ENCODE results near the gene MYO1D.

Gene MYO1D

GRCh38 chr17:32733401-32733800, 143.5 kb downstream of the MYO1D start:
- Histone ChIP-seq H3K79me2 (ENCODE audit: low read length) (no peaks in the 10 kb centered on the region), H3K27me3 (ENCODE audit: low read depth, low read length) (no peaks in the 10 kb centered on the region), H3K4me1 (ENCODE audit: low read length) (peaks cover 15% of the 10 kb centered on the region), H3K9ac (ENCODE audit: low read length) (0 out of 2 replicates have a peak overlapping the region, but pooled peaks have one; percentile 20), H4K20me1 (ENCODE audit: insufficient read depth, low read length) (no peaks in the 10 kb centered on the region), H3K4me3 (ENCODE audit: low read length) (no peak overlapping the region; the same call in 1 of the 2 replicates), H3K36me3 (replicated peaks; ENCODE audit: low read depth, low read length) (peaks cover 49% of the 10 kb centered on the region), H3K4me2 (ENCODE audit: low read length) (peak overlapping the region; percentile 47), H3K27ac (ENCODE audit: low read length) (peak overlapping the region; percentile 62), H2AFZ (ENCODE audit: low read depth, low read length) (no peak overlapping the region), H3K9me3 (ENCODE audit: insufficient read depth, low read length) (peaks cover 7% of the 10 kb centered on the region; the same call in 1 of the 2 replicates)
- TF ChIP-seq CTCF (IDR thresholded peaks at IDR 0.05; ENCODE audit: low read depth, low read length) (no peak), EZH2phosphoT487 (IDR thresholded peaks at IDR 0.05; ENCODE audit: low read depth) (no peak)

- Histone ChIP-seq H3K9me3 (ENCODE audit: insufficient read depth, low read length) (peaks cover 7% of the 10 kb centered on the region; the same call in 1 of the 2 replicates), H2AFZ (ENCODE audit: low read depth, low read length) (no peak overlapping the region), H3K27me3 (ENCODE audit: low read depth, low read length) (no peaks in the 10 kb centered on the region), H4K20me1 (ENCODE audit: insufficient read depth, low read length) (no peaks in the 10 kb centered on the region), H3K4me3 (ENCODE audit: low read length) (no peak overlapping the region), H3K4me2 (ENCODE audit: low read length) (peak overlapping the region; percentile 47; the same call in 1 of the 2 replicates), H3K9ac (ENCODE audit: low read length) (no peak overlapping the region), H3K4me1 (ENCODE audit: low read length) (peaks cover 16% of the 10 kb centered on the region), H3K79me2 (ENCODE audit: low read length) (no peaks in the 10 kb centered on the region), H3K27ac (ENCODE audit: low read length) (peak overlapping the region; percentile 62), H3K36me3 (replicated peaks; ENCODE audit: low read depth, low read length) (peaks cover 46% of the 10 kb centered on the region)
- no peak for TF ChIP-seq CTCF (IDR thresholded peaks at IDR 0.05; ENCODE audit: low read depth, low read length)
- no peak for TF ChIP-seq EZH2phosphoT487 (IDR thresholded peaks at IDR 0.05; ENCODE audit: low read depth)
These were observed 144.0 kb downstream of the MYO1D start for GRCh38 chr17:32732900-32733299.

- H3K9me3 ChIP-seq (ENCODE audit: insufficient read depth, low read length): peaks cover 7% of the 10 kb centered on the region; the same call in 1 of the 2 replicates
- no peaks in the 10 kb centered on the region for H3K27me3 ChIP-seq (ENCODE audit: low read depth, low read length)
- TF ChIP-seq EZH2phosphoT487 (IDR thresholded peaks at IDR 0.05; ENCODE audit: low read depth): no peak
- no peak for TF ChIP-seq CTCF (IDR thresholded peaks at IDR 0.05; ENCODE audit: low read depth, low read length)
- H3K36me3 ChIP-seq (replicated peaks; ENCODE audit: low read depth, low read length): peaks cover 44% of the 10 kb centered on the region
- H2AFZ ChIP-seq (ENCODE audit: low read depth, low read length): no peak overlapping the region
- peak overlapping the region; percentile 62; the same call in 1 of the 2 replicates for H3K27ac ChIP-seq (ENCODE audit: low read length)
- H3K4me1 ChIP-seq (ENCODE audit: low read length): peaks cover 18% of the 10 kb centered on the region
- H4K20me1 ChIP-seq (ENCODE audit: insufficient read depth, low read length): no peaks in the 10 kb centered on the region
- H3K4me3 ChIP-seq (ENCODE audit: low read length): no peak overlapping the region
- H3K4me2 ChIP-seq (ENCODE audit: low read length): no peak overlapping the region
- H3K79me2 ChIP-seq (ENCODE audit: low read length): no peaks in the 10 kb centered on the region
- H3K9ac ChIP-seq (ENCODE audit: low read length): no peak overlapping the region
These were observed 144.7 kb downstream of the MYO1D start for GRCh38 chr17:32732296-32732642.

GRCh38 chr17:32731556-32732295, 145.2 kb downstream of the MYO1D start:
- no peak overlapping the region for H3K9ac ChIP-seq (ENCODE audit: low read length)
- peaks cover 18% of the 10 kb centered on the region for H3K4me1 ChIP-seq (ENCODE audit: low read length)
- no peak overlapping the region for H3K4me2 ChIP-seq (ENCODE audit: low read length)
- H4K20me1 ChIP-seq (ENCODE audit: insufficient read depth, low read length): no peaks in the 10 kb centered on the region
- peaks cover 7% of the 10 kb centered on the region; the same call in 1 of the 2 replicates for H3K9me3 ChIP-seq (ENCODE audit: insufficient read depth, low read length)
- no peak overlapping the region for H3K4me3 ChIP-seq (ENCODE audit: low read length)
- H3K27me3 ChIP-seq (ENCODE audit: low read depth, low read length): no peaks in the 10 kb centered on the region
- H3K27ac ChIP-seq (ENCODE audit: low read length): no peak overlapping the region
- no peak for TF ChIP-seq CTCF (IDR thresholded peaks at IDR 0.05; ENCODE audit: low read depth, low read length)
- no peak for TF ChIP-seq EZH2phosphoT487 (IDR thresholded peaks at IDR 0.05; ENCODE audit: low read depth)
- no peaks in the 10 kb centered on the region for H3K79me2 ChIP-seq (ENCODE audit: low read length)
- peaks cover 43% of the 10 kb centered on the region for H3K36me3 ChIP-seq (replicated peaks; ENCODE audit: low read depth, low read length)
- no peak overlapping the region for H2AFZ ChIP-seq (ENCODE audit: low read depth, low read length)

All from OCI-LY3 (cell line).